OCI-LY1 (cell line): ENCODE measurements around the gene MX2.

Experiments
- H2AFZ ChIP-seq: fragments of 200-600 bp; sonication (generic), shearing (Covaris generic); 2 replicates; pipeline ENCODE4 v1.6.0; 2014; ENCODE audit warnings: antibody characterized with exemption, mild to moderate bottlenecking, low read length
- H3F3A ChIP-seq: fragments of 200-600 bp; sonication (generic), shearing (Covaris generic); 2 replicates; pipeline ENCODE4 v1.6.0; 2014; ENCODE audit warnings: mild to moderate bottlenecking, antibody characterized with exemption, low read length, moderate library complexity; ENCODE audit not compliant: insufficient read depth
- H3K27ac ChIP-seq: fragments of 200-600 bp; sonication (generic); 2 replicates; pipeline ENCODE4 v1.5.1; 2014; ENCODE audit warnings: low read length, mixed run types, mild to moderate bottlenecking, low read depth; ENCODE audit not compliant: poor library complexity, severe bottlenecking
- H3K27me3 ChIP-seq: fragments of 200-600 bp; sonication (generic); 2 replicates; pipeline ENCODE4 v1.6.0; 2014; ENCODE audit warnings: antibody characterized with exemption, mild to moderate bottlenecking, low read length, moderate library complexity; ENCODE audit not compliant: insufficient read depth
- H3K36me3 ChIP-seq: fragments of 200-600 bp; sonication (generic); 2 replicates; pipeline ENCODE4 v1.6.1; 2014; ENCODE audit warnings: mild to moderate bottlenecking, antibody characterized with exemption, low read length, moderate library complexity, mixed read lengths; ENCODE audit not compliant: insufficient read depth
- H3K4me1 ChIP-seq: fragments of 200-600 bp; sonication (generic); 2 replicates; pipeline ENCODE4 v1.5.1; 2014; ENCODE audit warnings: mild to moderate bottlenecking, low read length, moderate library complexity; ENCODE audit not compliant: insufficient read depth, severe bottlenecking
- H3K4me2 ChIP-seq: fragments of 200-600 bp; sonication (generic), shearing (Covaris generic); 2 replicates; pipeline ENCODE4 v1.6.1; 2014; ENCODE audit warnings: low read length
- H3K4me3 ChIP-seq: fragments of 200-600 bp; sonication (generic); 2 replicates; pipeline ENCODE4 v1.5.1; 2014; ENCODE audit warnings: low read length, low read depth, mild to moderate bottlenecking, mixed read lengths; ENCODE audit not compliant: poor library complexity, severe bottlenecking
- H3K79me2 ChIP-seq: fragments of 200-600 bp; shearing (Covaris generic); 2 replicates; pipeline ENCODE4 v1.6.1; 2016; ENCODE audit warnings: mixed run types, low read length, mixed read lengths; ENCODE audit not compliant: insufficient read depth
- H3K9ac ChIP-seq: fragments of 200-600 bp; sonication (generic), shearing (Covaris generic); 2 replicates; pipeline ENCODE4 v1.6.1; 2014; ENCODE audit warnings: mild to moderate bottlenecking, low read length, mixed read lengths
- H3K9me2 ChIP-seq: fragments of 200-600 bp; sonication (generic), shearing (Covaris generic); 2 replicates; pipeline ENCODE4 v1.6.1; 2014; ENCODE audit warnings: low read depth, mild to moderate bottlenecking, low read length, mixed read lengths
- H3K9me3 ChIP-seq: fragments of 200-600 bp; shearing (Covaris generic); 2 replicates; pipeline ENCODE4 v1.6.1; 2014; ENCODE audit warnings: low read length, mixed read lengths
- H4K20me1 ChIP-seq: fragments of 200-600 bp; sonication (generic), shearing (Covaris generic); 2 replicates; pipeline ENCODE4 v1.6.0; 2016; ENCODE audit warnings: mild to moderate bottlenecking, low read length; ENCODE audit not compliant: insufficient read depth
- CTCF ChIP-seq: fragments of 200-600 bp; sonication (generic), shearing (Covaris generic); IDR thresholded peaks from 2 replicates; pipeline ENCODE4 v1.5.1; 2017; ENCODE audit warnings: mild to moderate bottlenecking, antibody characterized with exemption, low read length, moderate library complexity, mixed read lengths
- EZH2 ChIP-seq: fragments of 200-600 bp; sonication (generic), shearing (Covaris generic); IDR thresholded peaks from 2 replicates; pipeline ENCODE4 v1.8.0; 2017; ENCODE audit warnings: borderline replicate concordance, mixed run types, mild to moderate bottlenecking, antibody characterized with exemption, low read length, moderate library complexity, mixed read lengths

Gene MX2

GRCh38 chr21:41428311-41428710, 66.5 kb downstream of the MX2 start:
- H3K9ac ChIP-seq: no peak overlapping the region
- peaks cover 54% of the 10 kb centered on the region for H3K4me1 ChIP-seq
- TF ChIP-seq CTCF (no peak), EZH2 (no peak)

GRCh38 chr21:41428847-41429246, 67.0 kb downstream of the MX2 start:
- H3F3A ChIP-seq: no peaks in the 10 kb centered on the region
- no peak overlapping the region for H3K4me3 ChIP-seq
- peaks cover 26% of the 10 kb centered on the region for H3K36me3 ChIP-seq
- H3K27ac ChIP-seq: no peak overlapping the region
- H3K9me2 ChIP-seq: no peaks in the 10 kb centered on the region
- H3K9me3 ChIP-seq: peaks cover 1% of the 10 kb centered on the region
- TF ChIP-seq EZH2: no peak
- TF ChIP-seq CTCF: no peak
- H3K79me2 ChIP-seq: no peaks in the 10 kb centered on the region
- H3K4me2 ChIP-seq: no peak overlapping the region
- H3K4me1 ChIP-seq: peaks cover 48% of the 10 kb centered on the region
- H3K9ac ChIP-seq: no peak overlapping the region
- H3K27me3 ChIP-seq: no peaks in the 10 kb centered on the region
- no peak overlapping the region for H2AFZ ChIP-seq
- no peaks in the 10 kb centered on the region for H4K20me1 ChIP-seq

More at GRCh38 chr21:41428311-41428710, 66.5 kb downstream of the MX2 start:
- H3K27ac ChIP-seq: no peak overlapping the region
- H3K27me3 ChIP-seq: no peaks in the 10 kb centered on the region
- no peaks in the 10 kb centered on the region for H3F3A ChIP-seq
- H3K4me3 ChIP-seq: no peak overlapping the region
- no peaks in the 10 kb centered on the region for H4K20me1 ChIP-seq
- peaks cover 20% of the 10 kb centered on the region for H3K36me3 ChIP-seq
- no peaks in the 10 kb centered on the region for H3K9me3 ChIP-seq
- no peaks in the 10 kb centered on the region for H3K79me2 ChIP-seq
- H3K9me2 ChIP-seq: no peaks in the 10 kb centered on the region
- no peak overlapping the region for H3K4me2 ChIP-seq
- H2AFZ ChIP-seq: no peak overlapping the region

GRCh38 chr21:41429305-41429704, 67.5 kb downstream of the MX2 start:
- Histone ChIP-seq H3K4me3 (no peak overlapping the region), H4K20me1 (no peaks in the 10 kb centered on the region), H3K79me2 (no peaks in the 10 kb centered on the region), H3K36me3 (peaks cover 30% of the 10 kb centered on the region), H3K4me2 (no peak overlapping the region), H3K9ac (no peak overlapping the region), H3K27me3 (no peaks in the 10 kb centered on the region), H3K4me1 (peaks cover 44% of the 10 kb centered on the region), H3K9me2 (no peaks in the 10 kb centered on the region), H3K9me3 (peaks cover 4% of the 10 kb centered on the region), H2AFZ (no peak overlapping the region), H3F3A (no peaks in the 10 kb centered on the region), H3K27ac (no peak overlapping the region)
- TF ChIP-seq EZH2: no peak
- TF ChIP-seq CTCF: no peak
